ENCODE results near the gene HSD17B11. TPM values are rescaled to one million over a fixed set of nuclear protein-coding genes. Genes with fewer than 3 reads are reported as not detected.

Gene HSD17B11
- total RNA-seq, 1 experiment from 2014 or later = 47.4 TPM

DNA sequence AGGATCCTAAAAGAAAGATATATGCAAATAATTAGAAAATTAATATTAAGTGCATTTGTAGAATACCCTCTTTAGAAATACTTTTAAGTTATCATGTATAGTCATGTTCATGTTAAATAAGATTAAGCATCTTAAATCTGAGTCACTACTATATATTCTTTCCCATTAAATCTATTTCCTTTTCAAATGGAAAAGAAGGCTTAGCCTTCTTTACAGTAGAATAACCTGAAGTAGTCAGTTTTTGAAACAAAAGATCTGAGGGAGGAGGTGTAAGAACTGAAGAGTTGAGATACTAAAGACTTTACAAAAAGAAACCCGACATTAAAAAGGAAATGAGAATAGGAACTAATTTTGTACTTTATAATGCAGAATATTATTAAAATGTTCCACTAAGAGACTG is 53.6 kb downstream of the HSD17B11 start:
- POLR2A ChIA-PET = no interaction called here
- Histone ChIP-seq H3K9me2 (ENCODE audit: insufficient read depth) (no peaks in the 10 kb centered on the region), H3K27ac (ENCODE audit: low read depth, low read length) (no peak overlapping the region), H4K20me1 (ENCODE audit: insufficient read depth) (no peaks in the 10 kb centered on the region), H3K9ac (ENCODE audit: low read length) (no peak overlapping the region), H3K4me1 (ENCODE audit: control insufficient read depth in 1 of 2, insufficient read depth in 2 of 2, low read length in 2 of 2) (no peaks in the 10 kb centered on the region), H3K4me2 (ENCODE audit: low read length) (no peak overlapping the region), H2AFZ (ENCODE audit: low read depth, low read length, poor library complexity, severe bottlenecking) (no peak overlapping the region), H3K79me2 (ENCODE audit: insufficient read depth, low read length) (no peaks in the 10 kb centered on the region), H3K9me3 (ENCODE audit: control insufficient read depth in 1 of 2, insufficient read depth in 1 of 2, low read depth in 1 of 2, low read length in 2 of 2) (peaks cover 10 to 15% of the 10 kb centered on the region in 2 experiments; a peak in 3 of 4 replicates), H3K36me3 (ENCODE audit: control insufficient read depth in 1 of 2, insufficient read depth in 2 of 2, low read length in 2 of 2) (peaks cover 2 to 18% of the 10 kb centered on the region in 2 experiments; a peak in 3 of 4 replicates), H3K27me3 (ENCODE audit: insufficient read depth, low read length) (no peaks in the 10 kb centered on the region), H3K4me3 (replicated peaks in 1 of 2; ENCODE audit: low read depth in 1 of 2, low read length in 2 of 2) (no peak overlapping the region)
- DNase-seq (ENCODE audit: low read depth, low spot score) = no peak
- BruUV-seq (replicated peaks) = no TSS peak
- RAD21 ChIA-PET (ENCODE audit: low non-redundant PET in 1 of 2, low total read pairs in 2 of 2, uncharacterized antibody in 2 of 2, unreplicated experiment in 2 of 2) = no interaction called here
- no peak for ATAC-seq
- CTCF ChIA-PET = no interaction called here
- TF ChIP-seq CBX3 (IDR thresholded peaks at IDR 0.05; ENCODE audit: low read depth) (no peak), EZH2 (IDR thresholded peaks at IDR 0.05) (no peak), ZFX (IDR thresholded peaks at IDR 0.05) (no peak), POLR2AphosphoS5 (IDR thresholded peaks at IDR 0.05; ENCODE audit: low read depth, low read length) (no peak), JUND (IDR thresholded peaks at IDR 0.05) (no peak), POLR2A (IDR thresholded peaks at IDR 0.05; ENCODE audit: borderline replicate concordance, extremely low read depth, insufficient read depth, insufficient read length) (no peak), ZNF274 (IDR thresholded peaks at IDR 0.05; ENCODE audit: low read depth, low read length) (no peak), SIN3A (IDR thresholded peaks at IDR 0.05; ENCODE audit: low read depth) (no peak)
- intact Hi-C loops (cut with micrococcal nuclease) = no loop called here

DNA sequence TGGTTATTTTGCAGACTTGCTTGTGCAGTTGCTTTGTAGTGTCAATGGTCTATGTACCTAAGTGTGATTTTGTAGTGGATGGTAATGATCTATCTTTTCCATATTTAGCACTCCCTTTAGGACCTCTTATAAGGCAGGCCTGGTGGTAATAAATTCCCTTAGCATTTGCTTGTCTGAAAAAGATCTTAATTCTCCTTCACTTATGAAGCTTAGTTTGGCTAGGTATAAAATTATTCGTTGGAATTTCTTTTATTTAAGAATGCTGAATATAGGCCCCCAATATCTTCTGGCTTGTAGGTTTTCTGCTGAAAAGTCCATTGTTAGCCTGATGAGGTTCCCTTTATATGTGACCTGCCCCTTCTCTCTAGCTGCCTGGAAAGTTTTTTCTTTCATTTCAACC is 57.7 kb downstream of the HSD17B11 start:
- Histone ChIP-seq H4K20me1 (ENCODE audit: insufficient read depth) (no peaks in the 10 kb centered on the region), H3K4me2 (ENCODE audit: low read length) (no peak overlapping the region), H3K27ac (ENCODE audit: low read depth, low read length) (no peak overlapping the region), H3K9me2 (ENCODE audit: insufficient read depth) (no peaks in the 10 kb centered on the region), H3K9me3 (ENCODE audit: control insufficient read depth in 1 of 2, insufficient read depth in 1 of 2, low read depth in 1 of 2, low read length in 2 of 2) (peaks cover 10 to 15% of the 10 kb centered on the region in 2 experiments; a peak in 3 of 4 replicates), H3K4me3 (replicated peaks in 1 of 2; ENCODE audit: low read depth in 1 of 2, low read length in 2 of 2) (no peak overlapping the region), H3K36me3 (ENCODE audit: control insufficient read depth in 1 of 2, insufficient read depth in 2 of 2, low read length in 2 of 2) (peaks cover 2 to 5% of the 10 kb centered on the region in 2 experiments; a peak in 1 of 4 replicates), H3K27me3 (ENCODE audit: insufficient read depth, low read length) (no peaks in the 10 kb centered on the region), H2AFZ (ENCODE audit: low read depth, low read length, poor library complexity, severe bottlenecking) (no peak overlapping the region), H3K4me1 (ENCODE audit: control insufficient read depth in 1 of 2, insufficient read depth in 2 of 2, low read length in 2 of 2) (no peaks in the 10 kb centered on the region), H3K79me2 (ENCODE audit: insufficient read depth, low read length) (no peaks in the 10 kb centered on the region), H3K9ac (ENCODE audit: low read length) (no peak overlapping the region)
- RAD21 ChIA-PET (ENCODE audit: low non-redundant PET in 1 of 2, low total read pairs in 2 of 2, uncharacterized antibody in 2 of 2, unreplicated experiment in 2 of 2) = no interaction called here
- POLR2A ChIA-PET = no interaction called here
- BruUV-seq (replicated peaks) = no TSS peak
- ATAC-seq (no peak), DNase-seq (ENCODE audit: low read depth, low spot score) (no peak)
- intact Hi-C loops (cut with micrococcal nuclease) = no loop called here
- CTCF ChIA-PET = no interaction called here
- TF ChIP-seq, protein P1, sequence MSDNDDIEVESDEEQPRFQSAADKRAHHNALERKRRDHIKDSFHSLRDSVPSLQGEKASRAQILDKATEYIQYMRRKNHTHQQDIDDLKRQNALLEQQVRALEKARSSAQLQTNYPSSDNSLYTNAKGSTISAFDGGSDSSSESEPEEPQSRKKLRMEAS (IDR thresholded peaks at IDR 0.05) = no peak
- TF ChIP-seq YY1 (IDR thresholded peaks at IDR 0.05; ENCODE audit: extremely low read depth, insufficient replicate concordance, low read depth, low read length) = no peak
- TF ChIP-seq SP1 (IDR thresholded peaks at IDR 0.05; ENCODE audit: low read depth) = no peak
- no peak for TF ChIP-seq CBX3 (IDR thresholded peaks at IDR 0.05; ENCODE audit: low read depth)
- TF ChIP-seq, protein P2, sequence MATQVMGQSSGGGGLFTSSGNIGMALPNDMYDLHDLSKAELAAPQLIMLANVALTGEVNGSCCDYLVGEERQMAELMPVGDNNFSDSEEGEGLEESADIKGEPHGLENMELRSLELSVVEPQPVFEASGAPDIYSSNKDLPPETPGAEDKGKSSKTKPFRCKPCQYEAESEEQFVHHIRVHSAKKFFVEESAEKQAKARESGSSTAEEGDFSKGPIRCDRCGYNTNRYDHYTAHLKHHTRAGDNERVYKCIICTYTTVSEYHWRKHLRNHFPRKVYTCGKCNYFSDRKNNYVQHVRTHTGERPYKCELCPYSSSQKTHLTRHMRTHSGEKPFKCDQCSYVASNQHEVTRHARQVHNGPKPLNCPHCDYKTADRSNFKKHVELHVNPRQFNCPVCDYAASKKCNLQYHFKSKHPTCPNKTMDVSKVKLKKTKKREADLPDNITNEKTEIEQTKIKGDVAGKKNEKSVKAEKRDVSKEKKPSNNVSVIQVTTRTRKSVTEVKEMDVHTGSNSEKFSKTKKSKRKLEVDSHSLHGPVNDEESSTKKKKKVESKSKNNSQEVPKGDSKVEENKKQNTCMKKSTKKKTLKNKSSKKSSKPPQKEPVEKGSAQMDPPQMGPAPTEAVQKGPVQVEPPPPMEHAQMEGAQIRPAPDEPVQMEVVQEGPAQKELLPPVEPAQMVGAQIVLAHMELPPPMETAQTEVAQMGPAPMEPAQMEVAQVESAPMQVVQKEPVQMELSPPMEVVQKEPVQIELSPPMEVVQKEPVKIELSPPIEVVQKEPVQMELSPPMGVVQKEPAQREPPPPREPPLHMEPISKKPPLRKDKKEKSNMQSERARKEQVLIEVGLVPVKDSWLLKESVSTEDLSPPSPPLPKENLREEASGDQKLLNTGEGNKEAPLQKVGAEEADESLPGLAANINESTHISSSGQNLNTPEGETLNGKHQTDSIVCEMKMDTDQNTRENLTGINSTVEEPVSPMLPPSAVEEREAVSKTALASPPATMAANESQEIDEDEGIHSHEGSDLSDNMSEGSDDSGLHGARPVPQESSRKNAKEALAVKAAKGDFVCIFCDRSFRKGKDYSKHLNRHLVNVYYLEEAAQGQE (IDR thresholded peaks at IDR 0.05; ENCODE audit: low read depth) = no peak
- TF ChIP-seq POLR2A (IDR thresholded peaks at IDR 0.05; ENCODE audit: borderline replicate concordance, extremely low read depth, insufficient read depth, insufficient read length) = no peak
- TF ChIP-seq, protein P3, sequence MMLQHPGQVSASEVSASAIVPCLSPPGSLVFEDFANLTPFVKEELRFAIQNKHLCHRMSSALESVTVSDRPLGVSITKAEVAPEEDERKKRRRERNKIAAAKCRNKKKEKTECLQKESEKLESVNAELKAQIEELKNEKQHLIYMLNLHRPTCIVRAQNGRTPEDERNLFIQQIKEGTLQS (IDR thresholded peaks at IDR 0.05) = no peak
- TF ChIP-seq, protein P4, sequence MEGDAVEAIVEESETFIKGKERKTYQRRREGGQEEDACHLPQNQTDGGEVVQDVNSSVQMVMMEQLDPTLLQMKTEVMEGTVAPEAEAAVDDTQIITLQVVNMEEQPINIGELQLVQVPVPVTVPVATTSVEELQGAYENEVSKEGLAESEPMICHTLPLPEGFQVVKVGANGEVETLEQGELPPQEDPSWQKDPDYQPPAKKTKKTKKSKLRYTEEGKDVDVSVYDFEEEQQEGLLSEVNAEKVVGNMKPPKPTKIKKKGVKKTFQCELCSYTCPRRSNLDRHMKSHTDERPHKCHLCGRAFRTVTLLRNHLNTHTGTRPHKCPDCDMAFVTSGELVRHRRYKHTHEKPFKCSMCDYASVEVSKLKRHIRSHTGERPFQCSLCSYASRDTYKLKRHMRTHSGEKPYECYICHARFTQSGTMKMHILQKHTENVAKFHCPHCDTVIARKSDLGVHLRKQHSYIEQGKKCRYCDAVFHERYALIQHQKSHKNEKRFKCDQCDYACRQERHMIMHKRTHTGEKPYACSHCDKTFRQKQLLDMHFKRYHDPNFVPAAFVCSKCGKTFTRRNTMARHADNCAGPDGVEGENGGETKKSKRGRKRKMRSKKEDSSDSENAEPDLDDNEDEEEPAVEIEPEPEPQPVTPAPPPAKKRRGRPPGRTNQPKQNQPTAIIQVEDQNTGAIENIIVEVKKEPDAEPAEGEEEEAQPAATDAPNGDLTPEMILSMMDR (IDR thresholded peaks at IDR 0.05 in 2 of 3, conservative IDR thresholded peaks at IDR 0.05 in 1 of 3; ENCODE audit: borderline replicate concordance in 1 of 3, insufficient read depth in 1 of 3, low read depth in 2 of 3, low read length in 2 of 3) = no peak
- no peak for TF ChIP-seq EZH2phosphoT487 (IDR thresholded peaks at IDR 0.05; ENCODE audit: borderline replicate concordance)
